Epidermal melanocyte (primary cell): ENCODE data around the gene CCDC77.

Experiments
- DNase-seq: peaks from one replicate; pipeline ENCODE4 v3.0.0; 2011; ENCODE audit warnings: low spot score; ENCODE audit not compliant: insufficient read length

CCDC77 gene

DNA sequence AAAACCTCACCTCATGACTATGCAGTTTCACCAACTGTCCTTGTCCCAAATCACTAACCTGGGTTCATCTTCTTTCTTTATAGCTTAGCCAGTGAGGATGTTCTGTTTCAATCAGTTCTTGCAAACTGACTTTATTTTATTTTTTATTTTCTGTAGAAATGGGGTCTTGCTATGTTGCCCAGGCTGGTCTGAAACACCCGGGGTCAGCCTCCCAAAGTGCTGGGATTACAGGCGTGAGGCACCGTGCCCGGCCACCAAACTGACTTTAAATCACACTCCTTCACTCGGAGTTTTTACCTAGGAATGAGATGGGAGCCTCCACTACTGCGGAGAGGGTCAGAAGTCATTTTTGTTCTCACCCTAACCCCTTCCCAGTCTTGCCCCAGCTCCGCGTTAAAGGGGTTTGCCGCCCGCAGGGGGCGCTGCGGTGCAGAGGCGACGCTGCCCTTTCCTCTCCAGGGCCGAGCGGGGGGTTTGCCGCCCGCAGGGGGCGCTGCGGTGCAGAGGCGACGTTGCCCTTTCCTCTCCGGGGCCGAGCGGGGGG is 51.3 kb downstream of the CCDC77 start:
- DNase-seq = no peak

DNA sequence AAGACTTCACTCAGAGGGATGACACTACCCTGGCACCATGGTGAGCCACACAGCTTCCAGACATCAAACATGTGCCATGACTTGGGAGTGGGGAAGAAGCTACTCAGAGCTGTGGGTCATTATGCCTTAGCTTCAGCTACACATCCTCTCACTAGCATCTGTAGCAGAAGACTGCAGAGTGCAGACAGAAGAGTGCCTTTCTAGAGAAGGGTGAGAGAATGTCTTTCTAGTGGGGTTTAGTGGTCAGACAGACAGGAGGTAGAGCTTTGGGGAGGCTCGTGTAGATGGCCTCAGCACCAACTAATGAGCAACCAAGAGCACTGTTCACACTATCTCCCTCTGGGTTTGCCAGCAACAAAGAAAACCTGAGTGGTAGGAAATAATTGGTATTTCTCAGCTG is 53.4 kb downstream of the CCDC77 start:
- no peak for DNase-seq

DNA sequence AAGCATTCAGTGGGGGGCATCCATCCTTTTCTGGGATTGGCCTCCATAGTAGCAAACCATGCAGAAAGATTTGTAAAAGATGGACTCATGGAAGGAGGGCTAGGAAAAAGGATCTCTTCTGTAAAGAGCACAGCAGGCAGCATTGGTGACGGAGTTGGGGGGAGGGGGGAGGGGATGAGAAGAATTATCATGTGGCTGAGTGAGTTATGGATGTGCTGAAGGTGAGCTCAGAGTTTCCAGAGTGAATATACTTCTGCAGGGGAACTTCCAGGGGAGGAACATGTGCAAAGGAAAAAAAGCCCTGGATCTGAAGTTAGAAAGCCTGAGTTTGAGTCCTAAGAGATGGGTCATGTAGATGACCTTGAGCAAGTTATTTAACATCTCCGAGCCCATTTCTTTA is 54.4 kb downstream of the CCDC77 start:
- DNase-seq = no peak

DNA sequence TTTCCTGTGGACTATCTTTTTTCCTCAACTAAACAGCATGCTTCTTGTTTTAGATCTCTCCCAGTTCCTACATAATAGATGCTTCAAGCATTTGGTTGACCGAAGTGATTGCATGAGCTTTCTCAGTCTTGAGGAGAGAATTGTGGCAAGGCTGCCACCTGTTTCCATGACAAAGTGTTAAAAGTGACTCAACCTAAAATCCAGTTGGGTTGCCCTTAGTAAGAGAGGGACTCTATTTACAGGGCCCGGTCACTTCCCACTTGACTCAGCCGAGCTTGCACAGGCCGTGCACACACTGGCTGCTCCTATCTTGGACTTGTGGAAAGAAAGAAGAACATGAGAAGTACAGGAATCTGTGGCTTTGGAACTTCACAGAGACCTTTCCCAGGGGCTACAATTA is 56.2 kb downstream of the CCDC77 start:
- DNase-seq = no peak

DNA sequence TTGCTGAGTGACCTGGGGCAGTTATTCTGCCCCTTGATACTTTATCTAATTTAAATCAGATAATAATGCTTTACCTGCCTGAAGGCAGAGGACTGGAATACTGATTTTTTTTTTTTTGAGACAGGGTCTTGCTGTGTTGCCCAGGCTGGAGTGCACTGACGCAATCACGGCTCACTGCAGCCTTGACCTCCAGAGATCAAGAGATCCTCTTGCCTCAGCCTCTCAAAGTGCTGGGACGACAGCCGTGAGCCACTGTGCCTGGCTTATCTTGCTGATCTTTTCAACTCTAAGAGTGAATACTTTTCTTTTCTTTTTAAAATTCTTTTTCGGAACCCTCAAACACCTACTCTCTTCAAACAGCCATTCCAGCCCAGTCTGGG is 57.6 kb downstream of the CCDC77 start:
- DNase-seq = no peak

DNA sequence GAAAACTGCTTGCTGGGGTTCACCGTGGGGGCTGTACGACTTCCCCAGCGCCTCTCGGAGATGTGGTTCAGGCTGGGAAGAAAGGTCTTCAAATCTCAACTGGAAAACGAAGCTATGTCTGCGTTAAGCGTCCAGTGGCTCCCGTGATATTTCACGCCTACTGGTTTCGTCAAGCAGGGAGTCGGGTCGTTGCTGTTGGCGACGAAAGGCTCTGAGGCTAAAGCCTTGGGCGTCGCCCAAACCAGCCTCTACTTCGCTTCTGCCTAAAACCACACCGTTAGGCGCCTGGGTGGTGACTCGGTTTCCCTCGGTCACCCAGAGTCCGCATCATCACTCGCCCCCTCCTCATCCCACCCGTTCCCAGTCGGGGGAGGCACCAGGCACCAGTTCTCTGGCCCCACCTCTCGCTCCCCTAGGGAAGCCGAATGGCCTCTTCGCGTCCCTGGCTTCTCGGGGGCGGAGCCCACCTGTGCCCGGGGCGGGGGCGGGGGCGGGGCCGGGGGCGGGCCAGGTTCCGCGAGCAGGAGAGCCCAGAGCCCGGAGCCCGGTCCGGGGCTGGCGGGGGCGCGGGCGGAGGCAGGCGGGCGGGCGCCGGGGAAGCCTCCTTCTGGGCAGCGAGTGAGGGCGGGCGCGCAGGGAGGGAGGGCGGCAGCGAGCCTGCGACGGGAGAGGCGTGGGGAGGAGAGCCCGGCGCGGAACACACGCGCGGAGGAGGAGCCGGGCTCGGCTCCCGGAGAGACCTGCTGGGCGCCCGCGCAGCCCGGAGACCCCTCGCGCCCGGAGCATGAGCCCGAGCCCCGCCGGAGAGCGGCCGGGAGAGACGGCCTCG is 58.2 kb downstream of the CCDC77 start, which contains the start of gene B4GALNT3:
B4GALNT3 (plus strand) TSS at position 510 of the 829 bp plus-strand sequence. CDS start 438 bp downstream, outside the sequence.
- no peak for DNase-seq

DNA sequence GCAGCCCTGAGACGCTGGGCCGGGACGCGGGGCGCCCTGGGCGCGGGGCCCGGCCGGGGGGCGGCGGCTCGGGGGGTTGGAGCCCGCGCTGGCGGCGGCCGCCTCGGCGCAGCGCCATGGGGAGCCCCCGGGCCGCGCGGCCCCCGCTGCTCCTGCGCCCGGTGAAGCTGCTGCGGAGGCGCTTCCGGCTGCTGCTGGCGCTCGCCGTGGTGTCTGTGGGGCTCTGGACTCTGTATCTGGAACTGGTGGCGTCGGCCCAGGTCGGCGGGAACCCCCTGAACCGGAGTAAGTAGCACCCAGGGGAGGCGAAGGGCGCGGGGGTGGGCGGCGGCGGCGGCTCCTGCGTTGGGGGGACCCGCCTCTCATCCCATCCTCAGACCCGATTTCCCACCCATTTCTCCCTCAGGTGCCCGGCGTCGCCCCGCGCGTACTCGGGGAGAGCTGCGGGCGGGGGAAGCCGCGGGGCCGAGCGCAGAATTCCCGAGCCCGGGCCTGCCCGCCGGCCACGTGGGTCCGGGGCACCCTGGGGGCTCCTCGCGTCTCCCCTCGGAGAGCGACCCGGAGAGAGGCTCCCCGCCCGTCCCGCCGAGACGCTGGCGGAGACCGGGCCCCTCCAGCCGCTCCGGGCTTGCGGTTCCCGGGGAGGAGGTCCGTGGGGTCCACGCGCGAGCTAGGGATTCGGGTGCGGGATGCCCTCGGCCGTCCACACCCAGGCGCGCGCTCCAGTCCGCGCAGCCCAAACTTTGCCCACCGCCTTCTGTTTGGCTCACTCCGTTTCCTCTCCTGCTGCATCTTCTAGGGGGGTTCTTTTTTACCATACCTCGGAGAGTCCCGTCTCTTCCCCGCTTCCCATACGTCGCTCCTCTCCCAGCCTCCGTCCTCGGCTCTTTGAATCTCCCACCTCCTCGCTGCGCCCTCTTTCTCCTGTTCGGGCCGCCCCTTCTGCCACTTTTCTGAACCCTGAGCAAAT is 59.1 kb downstream of the CCDC77 start:
- no peak for DNase-seq

DNA sequence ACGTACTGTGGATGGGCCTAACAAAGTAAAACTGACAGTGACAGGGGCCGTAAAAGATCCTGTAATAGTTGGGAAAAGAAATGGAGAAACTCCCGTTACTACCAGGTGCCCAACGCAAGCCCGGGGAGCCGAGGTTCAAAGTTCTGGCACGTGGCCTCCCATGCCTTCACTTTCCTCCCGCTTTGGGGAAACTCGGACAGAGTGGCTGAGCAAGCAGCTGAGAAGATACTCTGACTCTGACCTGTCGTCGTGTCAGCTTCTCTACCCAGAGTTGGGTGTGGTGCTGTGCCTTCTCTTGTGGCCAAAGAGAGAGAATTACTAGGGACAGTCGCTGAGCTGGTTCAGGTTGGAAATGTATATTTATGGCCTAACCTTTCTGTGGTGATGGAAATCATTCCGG is 60.0 kb downstream of the CCDC77 start:
- DNase-seq = no peak

DNA sequence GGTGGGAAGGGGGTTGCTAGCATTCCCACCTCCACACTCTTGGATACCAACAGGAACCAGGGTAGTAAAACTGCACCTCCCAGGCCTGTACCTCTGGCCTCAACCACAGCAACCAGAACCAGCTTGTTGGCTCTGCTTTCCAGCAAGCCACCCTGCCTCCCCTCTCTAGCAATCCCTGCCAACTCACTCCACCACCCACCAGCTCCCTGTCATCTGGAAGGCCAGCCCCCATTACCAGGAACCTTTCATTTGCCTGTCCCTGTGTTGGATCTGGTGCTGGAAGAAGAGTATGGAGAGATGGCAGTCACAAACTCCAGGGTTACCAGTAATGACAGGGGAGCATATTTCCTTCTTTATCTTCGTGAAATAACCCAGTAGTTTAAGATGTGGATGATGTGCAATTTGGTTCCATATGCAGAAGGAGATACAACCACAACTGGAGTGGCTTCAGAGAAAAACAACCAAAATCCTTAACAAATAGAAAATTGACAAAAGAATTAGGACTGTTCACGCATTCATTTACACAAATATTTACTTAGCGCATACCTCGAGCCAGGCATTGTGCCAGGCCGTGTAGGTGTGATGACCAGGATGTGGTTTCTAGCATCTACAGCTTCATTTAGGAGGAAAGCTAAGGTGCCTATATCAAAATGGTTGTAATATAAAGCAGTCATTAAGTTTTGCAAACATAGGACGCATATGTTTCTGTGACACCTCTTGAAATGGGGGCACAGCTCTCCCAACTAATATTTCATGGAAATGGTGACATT is 61.7 kb downstream of the CCDC77 start:
- no peak for DNase-seq

DNA sequence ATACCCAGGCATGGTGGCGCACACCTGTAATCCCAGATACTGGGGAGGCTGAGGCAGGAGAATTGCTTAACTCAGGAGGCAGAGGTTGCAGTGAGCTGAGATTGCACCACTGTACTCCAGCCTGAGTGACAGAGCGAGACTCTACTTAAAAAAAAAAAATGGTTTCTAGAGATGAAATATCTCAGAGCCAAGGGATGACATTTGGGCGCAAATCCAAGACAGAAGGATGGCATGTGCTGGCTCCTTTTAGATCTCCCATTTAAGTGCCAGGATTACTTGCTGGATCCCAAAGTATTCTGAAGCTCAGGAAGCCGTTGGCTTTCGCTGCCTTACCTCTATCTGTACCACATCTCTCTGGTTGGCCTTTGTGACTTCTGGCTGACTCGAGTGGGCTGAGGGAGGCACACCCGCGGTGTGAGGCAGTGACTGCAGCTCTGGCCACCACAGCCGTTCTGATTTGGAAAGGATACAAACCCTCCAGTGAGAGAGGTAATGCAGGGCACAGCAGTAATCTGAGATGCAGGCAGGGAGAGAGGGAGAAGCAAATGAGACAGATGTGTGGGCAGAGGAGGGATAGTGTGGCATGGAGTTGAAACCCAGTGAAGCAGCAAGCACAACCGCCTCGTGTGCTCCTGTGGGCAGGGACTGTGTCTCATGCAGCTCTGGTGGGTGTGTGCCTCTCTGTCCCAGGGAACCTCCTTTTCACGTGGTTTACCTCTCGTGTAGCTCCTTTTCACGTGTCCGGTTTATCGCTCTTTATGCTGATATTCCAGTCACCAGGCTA is 63.2 kb downstream of the CCDC77 start:
- DNase-seq = no peak

DNA sequence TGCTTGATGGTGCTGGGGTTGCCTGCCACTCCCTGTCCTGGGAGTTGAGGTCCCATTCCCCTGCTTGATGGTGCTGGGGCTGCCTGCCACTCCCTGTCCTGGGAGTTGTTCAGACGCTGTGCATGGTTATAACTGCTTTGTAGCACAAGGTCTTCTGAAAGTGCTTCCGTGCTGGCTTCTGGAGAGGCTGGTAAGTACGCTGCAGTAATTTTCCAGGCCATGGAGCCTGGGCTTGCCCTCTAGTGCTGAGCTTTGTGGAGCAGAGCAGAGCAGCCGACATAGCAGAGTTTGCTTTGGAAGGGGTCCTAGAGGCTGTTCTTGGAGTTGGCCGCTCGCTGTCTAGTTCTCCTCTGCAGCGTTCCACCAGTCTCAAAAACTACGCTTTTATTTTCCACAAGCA is 64.6 kb downstream of the CCDC77 start:
- no peak for DNase-seq

DNA sequence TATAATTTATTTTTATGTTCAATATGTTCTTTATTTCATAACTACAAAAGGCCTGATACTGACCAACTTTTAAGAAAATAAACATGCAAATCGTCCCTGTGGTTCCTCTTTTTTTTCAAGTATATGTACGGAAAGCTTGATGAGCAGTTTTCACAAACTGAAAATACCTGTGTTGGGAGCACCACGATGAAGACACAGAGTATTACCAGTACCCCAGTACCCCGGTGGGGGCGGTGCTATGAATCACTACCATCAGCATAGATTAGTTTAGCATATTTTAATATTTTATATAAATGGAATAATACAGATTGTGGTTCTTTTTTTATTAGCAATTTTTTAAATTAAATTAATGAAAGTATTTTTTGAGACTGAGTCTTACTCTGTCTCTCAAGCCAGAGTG is 65.3 kb downstream of the CCDC77 start:
- no peak for DNase-seq

DNA sequence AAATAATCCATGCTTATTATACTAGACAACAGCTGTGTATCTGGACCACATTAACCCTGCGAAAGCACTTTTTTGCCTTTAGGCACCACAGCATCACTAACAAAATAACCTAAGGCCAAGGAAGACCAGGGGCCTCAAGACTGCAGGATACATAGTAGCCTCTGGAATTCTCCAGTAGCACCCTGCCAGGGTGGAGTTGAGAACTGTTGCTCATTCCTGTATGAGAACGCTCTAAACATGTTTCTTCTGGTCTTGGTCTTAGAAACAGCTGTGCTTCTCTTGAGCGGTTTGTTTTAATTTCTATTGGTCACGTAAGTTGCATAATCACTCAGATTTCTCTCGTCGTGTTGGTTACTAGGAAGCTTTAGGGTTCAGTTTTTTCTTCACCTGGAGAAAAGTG is 66.1 kb downstream of the CCDC77 start:
- DNase-seq = no peak

DNA sequence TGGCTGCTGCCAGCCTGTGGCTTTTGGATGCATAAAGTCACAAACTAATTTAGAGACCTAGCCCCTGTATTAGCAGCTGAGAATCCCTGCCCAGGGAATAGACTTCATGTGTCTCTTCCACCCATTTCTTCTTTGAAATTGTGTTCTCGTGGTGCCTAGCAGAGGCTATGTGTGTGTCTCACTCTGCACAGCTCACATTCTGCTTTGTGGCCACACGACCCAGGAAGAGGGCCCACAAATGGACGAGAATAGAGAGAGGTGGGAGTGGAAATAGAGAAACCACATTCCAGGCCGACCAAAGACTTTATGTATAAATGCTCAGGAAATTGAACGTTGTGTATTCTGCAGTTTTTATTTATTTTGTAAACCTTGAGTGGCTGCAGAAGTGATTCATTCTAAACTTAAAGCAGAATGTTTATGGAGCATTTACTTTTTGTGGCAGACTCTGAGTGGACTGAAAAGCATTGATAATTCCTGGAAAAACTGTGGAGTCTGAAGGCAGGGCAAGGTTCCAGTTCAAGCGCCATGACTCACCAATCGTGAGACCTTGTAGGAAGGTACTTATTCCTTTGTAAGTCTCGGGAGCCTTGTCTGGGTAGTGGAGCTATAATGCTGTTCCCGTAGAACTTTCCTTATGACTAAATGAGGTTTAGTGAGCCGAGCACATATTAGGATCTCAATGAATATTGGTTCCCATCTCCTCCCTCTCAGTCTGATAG is 67.4 kb downstream of the CCDC77 start:
- DNase-seq = no peak

DNA sequence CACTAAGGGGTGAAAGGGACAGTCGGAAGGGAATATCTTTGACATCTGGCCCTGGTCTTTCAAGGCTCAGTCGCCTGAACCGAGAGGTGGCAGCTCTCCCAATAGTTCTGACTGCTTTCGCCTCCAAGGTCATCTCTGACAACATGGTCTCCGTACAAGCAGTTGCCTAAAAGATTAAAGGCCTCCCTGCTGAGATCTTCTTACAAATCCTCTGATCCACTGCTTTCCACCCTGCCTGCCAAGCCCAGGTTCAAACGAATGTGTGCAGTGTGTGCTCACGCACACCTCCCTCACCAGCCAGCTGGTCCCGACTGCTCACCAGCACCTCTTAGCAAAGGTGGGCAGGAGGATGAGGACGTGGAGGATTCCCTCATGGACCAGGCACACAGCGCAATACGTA is 68.7 kb downstream of the CCDC77 start:
- DNase-seq = no peak

DNA sequence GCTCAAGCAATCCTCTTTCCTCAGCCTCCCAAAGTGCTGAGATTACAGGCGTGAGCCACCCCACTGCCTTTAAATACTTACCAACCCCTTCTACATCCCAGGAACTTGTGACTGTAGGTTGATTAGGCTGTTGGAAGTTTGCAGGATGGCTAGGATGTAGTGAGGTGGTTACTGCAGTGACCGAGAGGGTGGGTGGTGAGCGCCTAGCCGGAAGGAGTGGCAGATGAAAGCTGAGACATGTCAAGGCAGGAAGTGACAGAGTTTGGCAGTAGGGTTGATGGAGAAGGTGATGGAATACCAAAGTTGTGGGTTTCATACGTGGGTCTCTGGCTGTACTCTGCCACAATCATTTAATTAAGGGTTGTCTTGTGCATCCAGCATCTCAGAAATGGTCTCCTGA is 71.8 kb downstream of the CCDC77 start:
- DNase-seq = no peak

DNA sequence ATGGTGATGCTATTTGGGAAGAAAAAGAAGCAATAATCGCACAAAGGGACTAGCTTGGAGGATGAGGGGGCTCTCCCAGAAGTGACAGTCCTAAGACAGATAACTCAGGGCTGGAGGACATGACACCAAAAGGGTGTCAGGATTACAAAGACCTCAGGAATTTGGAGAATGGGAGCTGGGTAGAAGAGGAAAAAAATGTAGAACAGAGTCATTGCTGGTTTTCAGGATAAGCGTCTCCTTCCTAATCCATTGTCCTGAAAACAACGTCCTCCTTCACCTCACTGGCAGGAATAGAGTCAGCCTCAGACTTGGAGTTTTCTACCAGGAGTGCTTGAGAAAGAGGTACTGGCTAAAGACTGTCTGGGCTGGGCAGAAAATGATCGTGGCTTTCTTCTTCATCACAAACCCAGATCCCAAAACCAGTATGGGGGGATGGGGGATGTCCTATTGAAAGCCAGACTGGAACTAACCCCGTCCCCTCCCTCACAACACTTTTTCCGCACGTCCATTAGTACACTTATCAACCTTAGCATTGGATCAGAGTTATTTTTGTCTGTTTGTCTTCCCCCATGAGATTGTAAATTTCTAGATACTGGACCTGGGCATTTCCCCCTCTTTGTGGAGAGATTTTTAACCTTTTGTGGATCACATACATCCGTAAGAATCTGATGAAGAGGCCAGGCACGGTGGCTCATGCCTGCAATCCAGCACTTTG is 72.6 kb downstream of the CCDC77 start:
- no peak for DNase-seq

DNA sequence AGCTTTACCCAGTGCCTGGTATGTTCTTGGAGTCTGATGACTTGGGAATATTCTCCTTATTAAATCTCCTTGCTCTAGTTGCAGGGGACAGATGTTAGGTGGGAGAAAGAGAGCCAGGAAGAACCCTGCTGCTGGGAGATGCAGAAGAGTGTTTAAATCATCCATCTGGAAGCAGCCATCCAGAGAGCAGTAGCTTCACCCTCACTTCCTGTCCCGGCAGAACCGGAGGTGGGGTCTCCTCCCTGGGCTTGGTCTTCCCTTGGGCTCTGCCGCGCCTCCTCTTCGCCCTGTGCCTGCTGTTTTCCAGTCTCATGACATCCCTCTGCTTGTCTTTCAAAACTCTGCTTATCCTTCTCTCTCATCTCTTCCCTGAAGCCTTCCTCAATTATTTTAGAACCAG is 73.8 kb downstream of the CCDC77 start:
- DNase-seq = no peak

DNA sequence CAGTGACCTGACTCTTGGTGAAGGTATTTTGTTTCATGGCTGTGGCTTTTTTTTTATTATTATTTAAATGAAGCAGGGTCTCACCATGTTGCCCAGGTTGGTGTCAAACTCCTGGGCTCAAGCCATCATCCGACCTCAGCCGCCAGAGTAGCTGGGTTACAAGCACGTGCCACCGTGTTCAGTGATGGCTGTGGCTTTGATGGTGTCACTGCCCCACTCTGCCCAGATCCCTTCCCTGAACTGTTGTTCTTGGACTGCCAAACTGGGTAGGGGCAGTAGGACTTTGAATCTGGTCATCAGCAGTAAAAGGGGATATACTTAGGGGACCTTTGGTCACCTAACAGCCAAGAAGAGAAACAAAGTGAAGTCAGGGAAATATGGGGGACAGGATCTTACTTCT is 77.7 kb downstream of the CCDC77 start:
- no peak for DNase-seq
